HEK293 (cell line): ENCODE measurements around the gene TGFB1.

Experiments used
- GLI4 ChIP-seq: fragments of 450-650 bp; formaldehyde crosslinking; IDR thresholded peaks from 2 replicates; pipeline ENCODE4 v1.5.1; 2016; ENCODE audit warnings: missing biosample characterization, missing genetic modification characterization
- HOXC10 ChIP-seq: sonication (generic); formaldehyde crosslinking; IDR thresholded peaks from 2 replicates; pipeline ENCODE4 v1.8.1; 2023; ENCODE audit warnings: mild to moderate bottlenecking, missing genetic modification reagents
- KLF8 ChIP-seq: fragments of 450-650 bp; formaldehyde crosslinking; IDR thresholded peaks from 2 replicates; pipeline ENCODE4 v1.5.1; 2016; ENCODE audit warnings: missing biosample characterization, missing genetic modification characterization
- SALL2 ChIP-seq: fragments of 450-650 bp; formaldehyde crosslinking; IDR thresholded peaks from 2 replicates; pipeline ENCODE4 v1.5.0; 2017; ENCODE audit warnings: missing biosample characterization, mild to moderate bottlenecking, missing genetic modification characterization, borderline replicate concordance
- SCRT1 ChIP-seq: fragments of 450-650 bp; formaldehyde crosslinking; IDR thresholded peaks from 2 replicates; pipeline ENCODE4 v1.5.1; 2016; ENCODE audit warnings: missing biosample characterization, missing genetic modification characterization, borderline replicate concordance
- SP2 ChIP-seq: fragments of 450-650 bp; formaldehyde crosslinking; IDR thresholded peaks from 2 replicates; pipeline ENCODE4 v1.5.1; 2016; ENCODE audit warnings: missing biosample characterization, missing genetic modification characterization
- SP7 ChIP-seq: fragments of 450-650 bp; formaldehyde crosslinking; IDR thresholded peaks from 2 replicates; pipeline ENCODE4 v1.5.1; 2016; ENCODE audit warnings: missing biosample characterization, missing genetic modification characterization
- TCF7L2 ChIP-seq: IDR thresholded peaks from 2 replicates; pipeline ENCODE4 v1.6.1; 2011; ENCODE audit warnings: low read depth, mild to moderate bottlenecking, inconsistent platforms, low read length, moderate library complexity, borderline replicate concordance
- WT1 ChIP-seq: fragments of 450-650 bp; formaldehyde crosslinking; IDR thresholded peaks from 2 replicates; pipeline ENCODE4 v1.5.1; 2016; ENCODE audit warnings: missing biosample characterization, missing genetic modification characterization
- ZBTB7A ChIP-seq: fragments of 450-650 bp; formaldehyde crosslinking; IDR thresholded peaks from 2 replicates; pipeline ENCODE4 v1.5.1; 2016; ENCODE audit warnings: low read depth, missing biosample characterization, missing genetic modification characterization
- ZNF138 ChIP-seq: fragments of 450-650 bp; formaldehyde crosslinking; IDR thresholded peaks from 2 replicates; pipeline ENCODE4 v1.5.1; 2016; ENCODE audit warnings: missing biosample characterization, missing genetic modification characterization, borderline replicate concordance
- ZNF155 ChIP-seq: fragments of 450-650 bp; formaldehyde crosslinking; IDR thresholded peaks from 2 replicates; pipeline ENCODE4 v1.5.1; 2016; ENCODE audit warnings: missing biosample characterization, missing genetic modification characterization
- ZNF174 ChIP-seq: fragments of 450-650 bp; formaldehyde crosslinking; IDR thresholded peaks from 2 replicates; pipeline ENCODE4 v1.5.0; 2017; ENCODE audit warnings: missing biosample characterization, mild to moderate bottlenecking, missing genetic modification characterization
- ZNF175 ChIP-seq: fragments of 450-650 bp; formaldehyde crosslinking; IDR thresholded peaks from 2 replicates; pipeline ENCODE4 v1.5.1; 2016; ENCODE audit warnings: missing biosample characterization, missing genetic modification characterization
- ZNF2 ChIP-seq: fragments of 450-650 bp; formaldehyde crosslinking; IDR thresholded peaks from 2 replicates; pipeline ENCODE4 v1.5.1; 2016; ENCODE audit warnings: missing biosample characterization, missing genetic modification characterization
- ZNF202 ChIP-seq: fragments of 450-650 bp; formaldehyde crosslinking; IDR thresholded peaks from 2 replicates; pipeline ENCODE4 v1.5.1; 2016; ENCODE audit warnings: missing biosample characterization, missing genetic modification characterization, borderline replicate concordance
- ZNF223 ChIP-seq: fragments of 450-650 bp; formaldehyde crosslinking; IDR thresholded peaks from 2 replicates; pipeline ENCODE4 v1.5.1; 2016; ENCODE audit warnings: missing biosample characterization, missing genetic modification characterization
- ZNF266 ChIP-seq: fragments of 450-650 bp; formaldehyde crosslinking; IDR thresholded peaks from 2 replicates; pipeline ENCODE4 v1.5.1; 2016; ENCODE audit warnings: missing biosample characterization, missing genetic modification characterization, low read depth
- ZNF311 ChIP-seq: fragments of 450-650 bp; formaldehyde crosslinking; IDR thresholded peaks from 2 replicates; pipeline ENCODE4 v1.5.1; 2017; ENCODE audit warnings: missing biosample characterization, missing genetic modification characterization, borderline replicate concordance
- ZNF350 ChIP-seq: fragments of 450-650 bp; formaldehyde crosslinking; IDR thresholded peaks from 2 replicates; pipeline ENCODE4 v1.5.0; 2017; ENCODE audit warnings: missing biosample characterization, mild to moderate bottlenecking, missing genetic modification characterization
- ZNF501 ChIP-seq: fragments of 450-650 bp; formaldehyde crosslinking; IDR thresholded peaks from 2 replicates; pipeline ENCODE4 v1.5.1; 2016; ENCODE audit warnings: missing biosample characterization, missing genetic modification characterization
- ZNF544 ChIP-seq: fragments of 450-650 bp; formaldehyde crosslinking; IDR thresholded peaks from 2 replicates; pipeline ENCODE4 v1.5.0; 2017; ENCODE audit warnings: missing biosample characterization, missing genetic modification characterization
- ZNF623 ChIP-seq: fragments of 450-650 bp; formaldehyde crosslinking; IDR thresholded peaks from 2 replicates; pipeline ENCODE4 v1.5.1; 2016; ENCODE audit warnings: missing biosample characterization, missing genetic modification characterization
- ZNF785 ChIP-seq: fragments of 450-650 bp; formaldehyde crosslinking; IDR thresholded peaks from 2 replicates; pipeline ENCODE4 v1.5.1; 2016; ENCODE audit warnings: missing biosample characterization, missing genetic modification characterization
- TF ChIP-seq, protein P1 (sequence below): fragments of 450-650 bp; formaldehyde crosslinking; IDR thresholded peaks from 2 replicates; pipeline ENCODE4 v1.5.1; 2017; ENCODE audit warnings: missing biosample characterization, mild to moderate bottlenecking, missing genetic modification characterization, moderate library complexity
- TF ChIP-seq, protein P2 (sequence below): fragments of 450-650 bp; formaldehyde crosslinking; IDR thresholded peaks from 2 replicates; pipeline ENCODE4 v1.5.1; 2016; ENCODE audit warnings: missing biosample characterization, missing genetic modification characterization, borderline replicate concordance
- TF ChIP-seq, protein P3 (sequence below): fragments of 450-650 bp; formaldehyde crosslinking; IDR thresholded peaks from 2 replicates; pipeline ENCODE4 v1.5.1; 2017; ENCODE audit warnings: missing biosample characterization, missing genetic modification characterization
- TF ChIP-seq, protein P4 (sequence below): fragments of 450-650 bp; formaldehyde crosslinking; IDR thresholded peaks from 2 replicates; pipeline ENCODE4 v1.5.1; 2016; ENCODE audit warnings: missing biosample characterization, missing genetic modification characterization
- TF ChIP-seq, protein P5 (sequence below): fragments of 450-650 bp; IDR thresholded peaks from 2 replicates; pipeline ENCODE4 v1.5.1; 2018; ENCODE audit warnings: missing biosample characterization, mild to moderate bottlenecking, missing genetic modification characterization

TGFB1 gene

DNA sequence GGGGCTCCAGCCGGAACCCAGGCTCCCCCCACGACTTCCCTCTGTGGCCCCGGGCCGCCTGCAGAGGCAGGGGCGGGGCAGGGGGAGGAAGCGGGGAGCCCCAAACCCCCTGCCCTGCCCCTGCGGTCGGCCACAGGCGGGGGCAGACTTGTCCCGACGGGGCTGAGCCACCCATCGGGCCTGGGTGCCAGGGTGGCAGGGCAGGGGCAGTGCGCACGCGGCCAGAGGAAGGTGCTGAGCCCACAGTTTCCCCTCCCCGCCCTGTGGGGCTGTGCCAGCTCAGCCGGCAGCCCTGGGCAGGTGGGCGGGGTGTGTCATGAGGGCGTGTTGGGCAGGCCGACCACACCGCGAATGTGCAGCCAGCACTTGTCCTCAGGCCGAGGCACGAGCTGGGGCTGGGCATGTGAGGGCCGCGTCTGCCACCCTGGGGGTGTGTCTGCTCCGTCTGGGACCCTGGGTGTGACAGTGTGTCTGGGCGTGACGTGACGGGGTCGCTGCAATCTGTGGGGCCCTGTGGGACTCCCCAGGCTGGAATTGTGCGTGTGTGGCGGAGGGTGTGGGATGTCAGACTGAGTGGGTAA is 26.1 kb downstream of the TGFB1 start (continued):
- TF ChIP-seq, protein P1, sequence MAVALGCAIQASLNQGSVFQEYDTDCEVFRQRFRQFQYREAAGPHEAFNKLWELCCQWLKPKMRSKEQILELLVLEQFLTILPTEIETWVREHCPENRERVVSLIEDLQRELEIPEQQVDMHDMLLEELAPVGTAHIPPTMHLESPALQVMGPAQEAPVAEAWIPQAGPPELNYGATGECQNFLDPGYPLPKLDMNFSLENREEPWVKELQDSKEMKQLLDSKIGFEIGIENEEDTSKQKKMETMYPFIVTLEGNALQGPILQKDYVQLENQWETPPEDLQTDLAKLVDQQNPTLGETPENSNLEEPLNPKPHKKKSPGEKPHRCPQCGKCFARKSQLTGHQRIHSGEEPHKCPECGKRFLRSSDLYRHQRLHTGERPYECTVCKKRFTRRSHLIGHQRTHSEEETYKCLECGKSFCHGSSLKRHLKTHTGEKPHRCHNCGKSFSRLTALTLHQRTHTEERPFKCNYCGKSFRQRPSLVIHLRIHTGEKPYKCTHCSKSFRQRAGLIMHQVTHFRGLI (tag by site-specific recombination), result no peak
- TF ChIP-seq SP2 (tag by site-specific recombination) (peak; percentile 31; the same call in 1 of the 2 replicates), ZNF175 (tag by site-specific recombination) (no peak), HOXC10 (CRISPR knock-in tag) (0 out of 2 replicates have a peak, but pooled peaks have one; percentile 38), WT1 (tag by site-specific recombination) (no peak), ZNF311 (no peak), ZNF223 (tag by site-specific recombination) (no peak), ZNF202 (tag by site-specific recombination) (no peak), ZNF501 (tag by site-specific recombination) (no peak), ZNF623 (tag by site-specific recombination) (no peak), ZNF138 (tag by site-specific recombination) (no peak), SCRT1 (tag by site-specific recombination) (no peak), ZNF350 (tag by site-specific recombination) (no peak), SP7 (peak; percentile 73), TCF7L2 (no peak), ZNF785 (no peak), KLF8 (tag by site-specific recombination) (peak; percentile 63; the same call in 1 of the 2 replicates), ZNF266 (tag by site-specific recombination) (no peak), ZBTB7A (tag by site-specific recombination) (no peak), ZNF174 (no peak), ZNF544 (no peak), SALL2 (no peak), ZNF2 (tag by site-specific recombination) (no peak), ZNF155 (tag by site-specific recombination) (no peak), GLI4 (tag by site-specific recombination) (no peak)
- TF ChIP-seq, protein P2, sequence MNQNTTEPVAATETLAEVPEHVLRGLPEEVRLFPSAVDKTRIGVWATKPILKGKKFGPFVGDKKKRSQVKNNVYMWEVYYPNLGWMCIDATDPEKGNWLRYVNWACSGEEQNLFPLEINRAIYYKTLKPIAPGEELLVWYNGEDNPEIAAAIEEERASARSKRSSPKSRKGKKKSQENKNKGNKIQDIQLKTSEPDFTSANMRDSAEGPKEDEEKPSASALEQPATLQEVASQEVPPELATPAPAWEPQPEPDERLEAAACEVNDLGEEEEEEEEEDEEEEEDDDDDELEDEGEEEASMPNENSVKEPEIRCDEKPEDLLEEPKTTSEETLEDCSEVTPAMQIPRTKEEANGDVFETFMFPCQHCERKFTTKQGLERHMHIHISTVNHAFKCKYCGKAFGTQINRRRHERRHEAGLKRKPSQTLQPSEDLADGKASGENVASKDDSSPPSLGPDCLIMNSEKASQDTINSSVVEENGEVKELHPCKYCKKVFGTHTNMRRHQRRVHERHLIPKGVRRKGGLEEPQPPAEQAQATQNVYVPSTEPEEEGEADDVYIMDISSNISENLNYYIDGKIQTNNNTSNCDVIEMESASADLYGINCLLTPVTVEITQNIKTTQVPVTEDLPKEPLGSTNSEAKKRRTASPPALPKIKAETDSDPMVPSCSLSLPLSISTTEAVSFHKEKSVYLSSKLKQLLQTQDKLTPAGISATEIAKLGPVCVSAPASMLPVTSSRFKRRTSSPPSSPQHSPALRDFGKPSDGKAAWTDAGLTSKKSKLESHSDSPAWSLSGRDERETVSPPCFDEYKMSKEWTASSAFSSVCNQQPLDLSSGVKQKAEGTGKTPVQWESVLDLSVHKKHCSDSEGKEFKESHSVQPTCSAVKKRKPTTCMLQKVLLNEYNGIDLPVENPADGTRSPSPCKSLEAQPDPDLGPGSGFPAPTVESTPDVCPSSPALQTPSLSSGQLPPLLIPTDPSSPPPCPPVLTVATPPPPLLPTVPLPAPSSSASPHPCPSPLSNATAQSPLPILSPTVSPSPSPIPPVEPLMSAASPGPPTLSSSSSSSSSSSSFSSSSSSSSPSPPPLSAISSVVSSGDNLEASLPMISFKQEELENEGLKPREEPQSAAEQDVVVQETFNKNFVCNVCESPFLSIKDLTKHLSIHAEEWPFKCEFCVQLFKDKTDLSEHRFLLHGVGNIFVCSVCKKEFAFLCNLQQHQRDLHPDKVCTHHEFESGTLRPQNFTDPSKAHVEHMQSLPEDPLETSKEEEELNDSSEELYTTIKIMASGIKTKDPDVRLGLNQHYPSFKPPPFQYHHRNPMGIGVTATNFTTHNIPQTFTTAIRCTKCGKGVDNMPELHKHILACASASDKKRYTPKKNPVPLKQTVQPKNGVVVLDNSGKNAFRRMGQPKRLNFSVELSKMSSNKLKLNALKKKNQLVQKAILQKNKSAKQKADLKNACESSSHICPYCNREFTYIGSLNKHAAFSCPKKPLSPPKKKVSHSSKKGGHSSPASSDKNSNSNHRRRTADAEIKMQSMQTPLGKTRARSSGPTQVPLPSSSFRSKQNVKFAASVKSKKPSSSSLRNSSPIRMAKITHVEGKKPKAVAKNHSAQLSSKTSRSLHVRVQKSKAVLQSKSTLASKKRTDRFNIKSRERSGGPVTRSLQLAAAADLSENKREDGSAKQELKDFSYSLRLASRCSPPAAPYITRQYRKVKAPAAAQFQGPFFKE (tag by site-specific recombination), result no peak
- TF ChIP-seq, protein P3, sequence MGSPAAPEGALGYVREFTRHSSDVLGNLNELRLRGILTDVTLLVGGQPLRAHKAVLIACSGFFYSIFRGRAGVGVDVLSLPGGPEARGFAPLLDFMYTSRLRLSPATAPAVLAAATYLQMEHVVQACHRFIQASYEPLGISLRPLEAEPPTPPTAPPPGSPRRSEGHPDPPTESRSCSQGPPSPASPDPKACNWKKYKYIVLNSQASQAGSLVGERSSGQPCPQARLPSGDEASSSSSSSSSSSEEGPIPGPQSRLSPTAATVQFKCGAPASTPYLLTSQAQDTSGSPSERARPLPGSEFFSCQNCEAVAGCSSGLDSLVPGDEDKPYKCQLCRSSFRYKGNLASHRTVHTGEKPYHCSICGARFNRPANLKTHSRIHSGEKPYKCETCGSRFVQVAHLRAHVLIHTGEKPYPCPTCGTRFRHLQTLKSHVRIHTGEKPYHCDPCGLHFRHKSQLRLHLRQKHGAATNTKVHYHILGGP, result no peak
- TF ChIP-seq, protein P4, sequence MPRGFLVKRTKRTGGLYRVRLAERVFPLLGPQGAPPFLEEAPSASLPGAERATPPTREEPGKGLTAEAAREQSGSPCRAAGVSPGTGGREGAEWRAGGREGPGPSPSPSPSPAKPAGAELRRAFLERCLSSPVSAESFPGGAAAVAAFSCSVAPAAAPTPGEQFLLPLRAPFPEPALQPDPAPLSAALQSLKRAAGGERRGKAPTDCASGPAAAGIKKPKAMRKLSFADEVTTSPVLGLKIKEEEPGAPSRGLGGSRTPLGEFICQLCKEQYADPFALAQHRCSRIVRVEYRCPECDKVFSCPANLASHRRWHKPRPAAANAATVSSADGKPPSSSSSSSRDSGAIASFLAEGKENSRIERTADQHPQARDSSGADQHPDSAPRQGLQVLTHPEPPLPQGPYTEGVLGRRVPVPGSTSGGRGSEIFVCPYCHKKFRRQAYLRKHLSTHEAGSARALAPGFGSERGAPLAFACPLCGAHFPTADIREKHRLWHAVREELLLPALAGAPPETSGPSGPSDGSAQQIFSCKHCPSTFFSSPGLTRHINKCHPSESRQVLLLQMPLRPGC, result no peak
- TF ChIP-seq, protein P5, sequence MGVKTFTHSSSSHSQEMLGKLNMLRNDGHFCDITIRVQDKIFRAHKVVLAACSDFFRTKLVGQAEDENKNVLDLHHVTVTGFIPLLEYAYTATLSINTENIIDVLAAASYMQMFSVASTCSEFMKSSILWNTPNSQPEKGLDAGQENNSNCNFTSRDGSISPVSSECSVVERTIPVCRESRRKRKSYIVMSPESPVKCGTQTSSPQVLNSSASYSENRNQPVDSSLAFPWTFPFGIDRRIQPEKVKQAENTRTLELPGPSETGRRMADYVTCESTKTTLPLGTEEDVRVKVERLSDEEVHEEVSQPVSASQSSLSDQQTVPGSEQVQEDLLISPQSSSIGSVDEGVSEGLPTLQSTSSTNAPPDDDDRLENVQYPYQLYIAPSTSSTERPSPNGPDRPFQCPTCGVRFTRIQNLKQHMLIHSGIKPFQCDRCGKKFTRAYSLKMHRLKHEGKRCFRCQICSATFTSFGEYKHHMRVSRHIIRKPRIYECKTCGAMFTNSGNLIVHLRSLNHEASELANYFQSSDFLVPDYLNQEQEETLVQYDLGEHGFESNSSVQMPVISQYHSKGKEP (tag by site-specific recombination), result no peak
